ENCODE data around the gene MAPK8.

Gene MAPK8

DNA sequence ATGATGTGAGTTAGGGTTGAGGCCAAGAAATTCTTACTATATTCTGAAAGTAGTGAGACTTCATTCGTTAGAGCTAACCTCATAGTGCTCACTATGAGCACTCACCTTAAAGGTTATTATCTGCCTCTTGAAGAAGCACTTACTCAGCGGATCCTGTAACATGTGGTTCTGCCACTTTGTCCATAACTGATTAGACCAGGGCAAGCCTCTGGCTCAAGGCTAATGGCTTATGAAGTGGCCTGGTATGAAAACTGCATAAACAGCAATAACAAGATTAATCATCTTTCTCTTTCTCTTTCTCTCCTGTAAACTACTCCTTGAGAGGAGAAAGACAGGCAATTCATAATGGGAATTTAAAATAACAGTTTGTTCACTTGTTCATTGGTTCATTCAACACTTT, 82.8 kb downstream of the MAPK8 start:
- no peaks in the 10 kb centered on the region for H3K27me3 ChIP-seq
- H3K4me3 ChIP-seq (ENCODE audit: low read depth, low read length), result no peak overlapping the region
- H3K4me1 ChIP-seq, result no peaks in the 10 kb centered on the region
- DNase-seq, result no peak
- no peaks in the 10 kb centered on the region for H3K36me3 ChIP-seq
- no peaks in the 10 kb centered on the region for H3K9me3 ChIP-seq
- TF ChIP-seq, protein P1, sequence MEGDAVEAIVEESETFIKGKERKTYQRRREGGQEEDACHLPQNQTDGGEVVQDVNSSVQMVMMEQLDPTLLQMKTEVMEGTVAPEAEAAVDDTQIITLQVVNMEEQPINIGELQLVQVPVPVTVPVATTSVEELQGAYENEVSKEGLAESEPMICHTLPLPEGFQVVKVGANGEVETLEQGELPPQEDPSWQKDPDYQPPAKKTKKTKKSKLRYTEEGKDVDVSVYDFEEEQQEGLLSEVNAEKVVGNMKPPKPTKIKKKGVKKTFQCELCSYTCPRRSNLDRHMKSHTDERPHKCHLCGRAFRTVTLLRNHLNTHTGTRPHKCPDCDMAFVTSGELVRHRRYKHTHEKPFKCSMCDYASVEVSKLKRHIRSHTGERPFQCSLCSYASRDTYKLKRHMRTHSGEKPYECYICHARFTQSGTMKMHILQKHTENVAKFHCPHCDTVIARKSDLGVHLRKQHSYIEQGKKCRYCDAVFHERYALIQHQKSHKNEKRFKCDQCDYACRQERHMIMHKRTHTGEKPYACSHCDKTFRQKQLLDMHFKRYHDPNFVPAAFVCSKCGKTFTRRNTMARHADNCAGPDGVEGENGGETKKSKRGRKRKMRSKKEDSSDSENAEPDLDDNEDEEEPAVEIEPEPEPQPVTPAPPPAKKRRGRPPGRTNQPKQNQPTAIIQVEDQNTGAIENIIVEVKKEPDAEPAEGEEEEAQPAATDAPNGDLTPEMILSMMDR (IDR thresholded peaks at IDR 0.05; ENCODE audit: low read depth, low read length), result no peak

- H3K36me3 ChIP-seq, result no peaks in the 10 kb centered on the region
- TF ChIP-seq, protein P1 (IDR thresholded peaks at IDR 0.05; ENCODE audit: low read depth, low read length), result no peak
- H3K4me3 ChIP-seq (ENCODE audit: low read depth, low read length), result no peak overlapping the region
- H3K9me3 ChIP-seq, result no peaks in the 10 kb centered on the region
- H3K4me1 ChIP-seq, result no peaks in the 10 kb centered on the region
- H3K27me3 ChIP-seq, result no peaks in the 10 kb centered on the region
- no peak for DNase-seq
Measured at GRCh38 chr10:48389846-48390557, 83.5 kb downstream of the MAPK8 start.

DNA sequence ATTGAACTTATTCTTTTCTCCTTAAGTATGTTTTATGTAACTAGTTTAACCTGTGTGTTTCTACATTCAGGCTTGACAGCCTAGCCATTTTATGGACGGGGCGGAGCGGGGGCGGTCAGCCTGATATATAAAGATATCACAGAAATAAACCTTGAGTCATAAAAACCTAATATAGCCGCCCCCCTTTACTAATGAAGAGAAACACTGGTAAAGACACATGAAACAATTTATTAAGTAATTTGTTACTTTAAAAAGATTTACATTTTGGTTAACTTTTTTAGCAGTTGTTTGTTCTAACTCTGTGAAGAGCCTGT, 84.0 kb downstream of the MAPK8 start:
- Histone ChIP-seq H3K9me3 (no peaks in the 10 kb centered on the region), H3K4me3 (ENCODE audit: low read depth, low read length) (no peak overlapping the region), H3K36me3 (no peaks in the 10 kb centered on the region), H3K4me1 (no peaks in the 10 kb centered on the region), H3K27me3 (no peaks in the 10 kb centered on the region)
- TF ChIP-seq, protein P1 (IDR thresholded peaks at IDR 0.05; ENCODE audit: low read depth, low read length), result no peak
- DNase-seq, result no peak

- no peaks in the 10 kb centered on the region for H3K4me1 ChIP-seq
- H3K36me3 ChIP-seq, result no peaks in the 10 kb centered on the region
- H3K9me3 ChIP-seq, result no peaks in the 10 kb centered on the region
- DNase-seq, result no peak
- TF ChIP-seq, protein P1 (IDR thresholded peaks at IDR 0.05; ENCODE audit: low read depth, low read length), result no peak
- no peaks in the 10 kb centered on the region for H3K27me3 ChIP-seq
- no peak overlapping the region for H3K4me3 ChIP-seq (ENCODE audit: low read depth, low read length)
Measured at GRCh38 chr10:48390933-48391845, 84.7 kb downstream of the MAPK8 start.

GRCh38 chr10:48391994-48392393, 85.5 kb downstream of the MAPK8 start:
- H3K4me1 ChIP-seq, result no peaks in the 10 kb centered on the region
- TF ChIP-seq, protein P1 (IDR thresholded peaks at IDR 0.05; ENCODE audit: low read depth, low read length), result no peak
- no peaks in the 10 kb centered on the region for H3K36me3 ChIP-seq
- H3K4me3 ChIP-seq (ENCODE audit: low read depth, low read length), result no peak overlapping the region
- H3K27me3 ChIP-seq, result no peaks in the 10 kb centered on the region
- no peak for DNase-seq
- no peaks in the 10 kb centered on the region for H3K9me3 ChIP-seq

- Histone ChIP-seq H3K27me3 (no peaks in the 10 kb centered on the region), H3K4me3 (ENCODE audit: low read depth, low read length) (no peak overlapping the region), H3K9me3 (no peaks in the 10 kb centered on the region), H3K4me1 (no peaks in the 10 kb centered on the region; the same call in 1 of the 2 replicates), H3K36me3 (no peaks in the 10 kb centered on the region)
- no peak for DNase-seq
- TF ChIP-seq, protein P1 (IDR thresholded peaks at IDR 0.05; ENCODE audit: low read depth, low read length), result no peak
Measured at GRCh38 chr10:48398261-48398660, 91.8 kb downstream of the MAPK8 start.

Data from BE2C (cell line).